ENCODE measurements around the gene LLGL1. TPM values are rescaled to one million over a fixed set of nuclear protein-coding genes. Genes with fewer than 3 reads are reported as not detected.
A peak's percentile ranks its signal among the peaks of the same experiment; 100 is the strongest.

LLGL1 gene
- 84.6 TPM for total RNA-seq (ENCODE audit: unreplicated experiment)
- long read RNA-seq = 0 reads

DNA sequence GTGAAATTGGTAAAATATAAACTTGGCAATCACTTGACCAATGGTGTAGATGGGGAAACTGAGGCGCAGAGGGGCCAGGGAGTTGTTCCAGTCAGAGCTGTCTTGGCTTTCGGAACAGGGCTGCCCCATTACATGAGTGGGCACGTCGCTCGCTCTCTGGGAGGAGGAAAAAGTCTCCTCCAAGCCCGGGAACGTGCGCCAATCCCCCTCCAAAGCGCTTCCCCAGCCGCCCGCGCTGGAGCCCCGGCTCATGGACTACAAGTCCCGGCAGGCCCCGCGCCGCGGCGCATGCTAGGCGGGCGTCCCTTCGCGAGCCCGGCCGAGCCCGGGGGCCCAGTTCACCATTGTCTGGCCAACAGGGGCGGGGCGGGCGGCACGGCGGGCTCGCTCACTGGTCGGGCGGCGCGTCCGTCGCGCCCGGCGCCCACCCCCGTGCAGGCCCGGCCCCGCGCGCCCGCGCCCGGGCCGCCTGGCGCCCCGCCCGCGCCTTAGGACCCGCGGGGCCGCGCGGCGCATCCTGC is at the start of gene LLGL1:
LLGL1 (plus strand) TSS at position 515 of the 521 bp plus-strand sequence. CDS start 48 bp downstream, outside the sequence.
- Mint-ChIP-seq H3K27me3 (ENCODE audit: unreplicated experiment) (peaks cover 10% of the 10 kb centered on the region), H3K4me3 (ENCODE audit: unreplicated experiment) (peak within 1 kb of the TSS; percentile 97), H3K36me3 (ENCODE audit: unreplicated experiment) (no peaks in the 10 kb centered on the region), H3K4me1 (ENCODE audit: low read depth, unreplicated experiment) (peaks cover 26% of the 10 kb centered on the region), H3K9me3 (ENCODE audit: unreplicated experiment) (peaks cover 12% of the 10 kb centered on the region), H3K27ac (ENCODE audit: unreplicated experiment) (peak within 1 kb of the TSS; percentile 100)
- TF ChIP-seq, protein P1, sequence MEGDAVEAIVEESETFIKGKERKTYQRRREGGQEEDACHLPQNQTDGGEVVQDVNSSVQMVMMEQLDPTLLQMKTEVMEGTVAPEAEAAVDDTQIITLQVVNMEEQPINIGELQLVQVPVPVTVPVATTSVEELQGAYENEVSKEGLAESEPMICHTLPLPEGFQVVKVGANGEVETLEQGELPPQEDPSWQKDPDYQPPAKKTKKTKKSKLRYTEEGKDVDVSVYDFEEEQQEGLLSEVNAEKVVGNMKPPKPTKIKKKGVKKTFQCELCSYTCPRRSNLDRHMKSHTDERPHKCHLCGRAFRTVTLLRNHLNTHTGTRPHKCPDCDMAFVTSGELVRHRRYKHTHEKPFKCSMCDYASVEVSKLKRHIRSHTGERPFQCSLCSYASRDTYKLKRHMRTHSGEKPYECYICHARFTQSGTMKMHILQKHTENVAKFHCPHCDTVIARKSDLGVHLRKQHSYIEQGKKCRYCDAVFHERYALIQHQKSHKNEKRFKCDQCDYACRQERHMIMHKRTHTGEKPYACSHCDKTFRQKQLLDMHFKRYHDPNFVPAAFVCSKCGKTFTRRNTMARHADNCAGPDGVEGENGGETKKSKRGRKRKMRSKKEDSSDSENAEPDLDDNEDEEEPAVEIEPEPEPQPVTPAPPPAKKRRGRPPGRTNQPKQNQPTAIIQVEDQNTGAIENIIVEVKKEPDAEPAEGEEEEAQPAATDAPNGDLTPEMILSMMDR (IDR thresholded peaks at IDR 0.05; ENCODE audit: partially characterized antibody, unreplicated experiment) = no peak
- peak; percentile 99 for DNase-seq

DNA sequence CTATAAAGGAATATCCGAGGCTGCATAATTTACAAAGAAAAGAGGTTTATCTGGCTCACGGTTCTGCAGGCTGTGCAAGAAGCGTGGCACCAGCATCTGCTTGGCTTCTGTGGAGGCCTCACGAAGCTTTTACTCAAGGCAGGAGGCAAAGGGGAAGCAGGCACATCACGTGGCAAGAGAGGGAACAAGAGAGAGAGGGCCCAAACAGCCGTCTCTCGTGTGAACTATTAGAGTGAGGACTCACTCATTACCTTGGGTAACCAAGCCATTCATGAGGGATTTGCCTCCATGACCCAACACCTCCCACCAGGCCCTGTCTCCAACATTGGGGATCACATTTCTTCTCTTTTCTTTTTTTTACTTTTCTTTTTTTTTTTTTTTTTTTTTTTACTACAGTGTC is 49.3 kb upstream of the LLGL1 start:
- no peak for DNase-seq
- Mint-ChIP-seq H3K27ac (ENCODE audit: unreplicated experiment) (no peak overlapping the region), H3K27me3 (ENCODE audit: unreplicated experiment) (no peaks in the 10 kb centered on the region), H3K36me3 (ENCODE audit: unreplicated experiment) (no peaks in the 10 kb centered on the region), H3K9me3 (ENCODE audit: unreplicated experiment) (peaks cover 5% of the 10 kb centered on the region), H3K4me3 (ENCODE audit: unreplicated experiment) (peak overlapping the region; percentile 38), H3K4me1 (ENCODE audit: low read depth, unreplicated experiment) (peaks cover 2% of the 10 kb centered on the region)
- TF ChIP-seq, protein P1 (IDR thresholded peaks at IDR 0.05; ENCODE audit: partially characterized antibody, unreplicated experiment) = no peak

DNA sequence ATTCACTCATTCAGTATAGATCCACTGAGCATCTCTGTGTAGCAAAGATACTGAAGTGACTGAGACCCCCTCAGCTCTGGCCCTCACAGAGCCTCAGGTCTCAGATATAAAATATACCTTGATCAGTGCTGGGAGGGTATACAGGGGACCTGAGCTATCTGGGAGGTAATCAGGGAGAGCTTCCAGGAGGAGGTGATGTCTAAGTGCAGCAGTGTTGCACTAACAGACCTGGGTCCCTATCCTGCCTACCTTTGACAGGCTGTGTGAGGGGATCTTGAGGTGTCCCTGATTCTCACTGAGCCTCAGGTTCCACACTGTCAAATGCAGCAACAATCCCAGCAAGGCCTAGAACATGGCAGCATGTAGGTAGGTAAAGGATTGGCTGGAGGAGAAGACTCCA is 48.3 kb upstream of the LLGL1 start:
- H3K9me3 Mint-ChIP-seq (ENCODE audit: unreplicated experiment) = peaks cover 5% of the 10 kb centered on the region
- H3K27me3 Mint-ChIP-seq (ENCODE audit: unreplicated experiment) = peaks cover 1% of the 10 kb centered on the region
- no peak for DNase-seq
- H3K27ac Mint-ChIP-seq (ENCODE audit: unreplicated experiment) = no peak overlapping the region
- H3K36me3 Mint-ChIP-seq (ENCODE audit: unreplicated experiment) = no peaks in the 10 kb centered on the region
- H3K4me1 Mint-ChIP-seq (ENCODE audit: low read depth, unreplicated experiment) = peaks cover 2% of the 10 kb centered on the region
- no peak overlapping the region for H3K4me3 Mint-ChIP-seq (ENCODE audit: unreplicated experiment)
- TF ChIP-seq, protein P1 (IDR thresholded peaks at IDR 0.05; ENCODE audit: partially characterized antibody, unreplicated experiment) = no peak

DNA sequence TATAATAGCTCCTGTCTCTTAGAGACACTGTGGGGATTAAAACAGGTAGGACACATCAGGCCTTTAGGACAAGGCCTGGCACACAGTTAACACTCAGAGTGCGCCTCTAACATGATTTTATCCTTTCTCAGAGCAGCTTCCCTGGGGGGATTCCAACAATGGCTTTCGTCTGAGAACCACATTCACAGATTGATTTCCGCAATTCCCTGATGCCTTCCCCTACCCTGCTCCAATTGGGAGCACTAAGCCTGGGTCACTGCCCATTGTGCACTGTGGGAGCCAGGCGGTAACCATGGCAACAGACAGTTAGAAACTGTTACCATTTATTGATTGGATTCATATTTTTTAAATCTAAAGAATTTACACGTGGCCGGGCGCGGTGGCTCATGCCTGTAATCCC is 47.7 kb upstream of the LLGL1 start:
- H3K4me3 Mint-ChIP-seq (ENCODE audit: unreplicated experiment) = no peak overlapping the region
- peaks cover 4% of the 10 kb centered on the region for H3K9me3 Mint-ChIP-seq (ENCODE audit: unreplicated experiment)
- peaks cover 1% of the 10 kb centered on the region for H3K27me3 Mint-ChIP-seq (ENCODE audit: unreplicated experiment)
- no peak overlapping the region for H3K27ac Mint-ChIP-seq (ENCODE audit: unreplicated experiment)
- no peaks in the 10 kb centered on the region for H3K36me3 Mint-ChIP-seq (ENCODE audit: unreplicated experiment)
- DNase-seq = peak; percentile 59
- TF ChIP-seq, protein P1 (IDR thresholded peaks at IDR 0.05; ENCODE audit: partially characterized antibody, unreplicated experiment) = no peak
- peaks cover 2% of the 10 kb centered on the region for H3K4me1 Mint-ChIP-seq (ENCODE audit: low read depth, unreplicated experiment)

DNA sequence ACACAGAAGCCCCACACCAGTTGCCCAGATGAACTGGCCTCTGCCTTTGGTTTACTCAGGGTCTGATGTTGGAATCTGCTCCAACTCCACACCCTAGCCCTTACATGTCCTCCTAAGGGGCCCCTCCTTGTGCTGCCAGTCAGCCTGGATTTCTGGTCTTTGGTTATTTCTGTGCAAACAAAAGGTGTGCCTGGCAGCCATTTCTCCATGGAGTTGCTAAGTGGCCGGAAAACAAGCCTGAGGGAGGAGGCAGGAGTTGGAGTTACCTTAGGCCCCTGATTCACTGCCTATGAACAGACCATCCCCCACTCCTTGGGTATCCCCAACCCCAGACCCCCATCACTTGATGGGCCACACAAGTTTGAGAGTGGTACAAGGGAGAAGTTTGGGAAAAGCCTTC is 46.2 kb upstream of the LLGL1 start:
- Mint-ChIP-seq H3K4me3 (ENCODE audit: unreplicated experiment) (no peak overlapping the region), H3K27me3 (ENCODE audit: unreplicated experiment) (peaks cover 1% of the 10 kb centered on the region), H3K27ac (ENCODE audit: unreplicated experiment) (no peak overlapping the region), H3K4me1 (ENCODE audit: low read depth, unreplicated experiment) (peaks cover 2% of the 10 kb centered on the region), H3K9me3 (ENCODE audit: unreplicated experiment) (peaks cover 4% of the 10 kb centered on the region), H3K36me3 (ENCODE audit: unreplicated experiment) (no peaks in the 10 kb centered on the region)
- no peak for DNase-seq
- TF ChIP-seq, protein P1 (IDR thresholded peaks at IDR 0.05; ENCODE audit: partially characterized antibody, unreplicated experiment) = no peak
